ENCODE measurements around the gene CLDN10.

CLDN10 gene

DNA sequence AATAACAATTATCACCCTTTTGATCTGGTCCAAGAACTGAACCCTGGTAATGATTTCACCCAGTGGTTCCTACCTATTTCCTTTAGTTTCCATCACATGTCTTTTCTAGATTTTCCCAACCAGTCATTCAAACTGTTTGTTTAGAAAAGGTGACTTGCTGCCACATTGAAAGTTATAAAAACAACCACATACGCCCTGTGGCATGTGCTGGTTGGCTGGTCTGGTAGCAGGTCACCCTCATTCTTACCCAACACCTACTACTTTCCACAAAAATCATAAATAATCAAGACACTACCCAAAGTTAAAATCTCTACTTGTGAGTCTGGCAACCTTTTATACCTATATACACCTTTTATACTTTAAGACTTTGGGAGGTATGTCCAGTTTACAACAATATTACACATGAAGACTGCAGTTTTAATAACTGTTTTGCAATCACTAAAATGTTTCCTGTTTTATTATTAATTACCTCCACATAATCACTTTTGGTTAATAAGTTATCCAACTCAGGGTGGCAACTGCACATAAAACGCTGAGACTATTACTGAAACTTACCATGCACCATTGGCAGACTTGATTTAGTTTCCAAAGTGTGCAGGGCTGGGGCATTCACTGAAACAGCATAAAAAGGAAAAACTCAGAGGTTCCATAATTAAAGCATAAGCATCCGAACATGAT lies 53.1 kb downstream of the CLDN10 start:
- H3K4me3 ChIP-seq (ENCODE audit: low read depth, low read length), result no peak overlapping the region
- TF ChIP-seq CTCF (IDR thresholded peaks at IDR 0.05; ENCODE audit: insufficient read depth, low read length, missing control alignments), result no peak
- CTCF ChIA-PET, result no interaction called here
- DNase-seq (ENCODE audit: low read depth, low spot score), result no peak
- POLR2A ChIA-PET, result no interaction called here

DNA sequence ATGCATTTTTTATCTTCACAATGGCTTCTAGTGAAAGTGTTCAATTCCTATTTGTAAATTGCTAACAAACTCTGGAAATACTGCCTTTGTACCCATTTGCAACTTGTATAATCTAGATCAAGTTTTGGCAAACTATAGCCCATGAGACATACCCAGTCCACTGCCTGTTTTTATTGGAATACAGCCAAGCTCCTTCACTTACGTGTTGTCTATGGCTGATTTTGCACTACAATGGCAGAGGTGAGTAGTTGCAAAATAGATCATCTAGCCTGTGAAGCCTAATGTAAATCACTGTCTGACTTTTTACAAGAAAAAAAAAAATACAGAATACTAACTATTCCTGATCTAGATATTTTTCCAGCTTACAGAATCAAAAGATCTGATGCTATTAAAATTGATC lies 54.8 kb downstream of the CLDN10 start:
- DNase-seq (ENCODE audit: low read depth, low spot score), result no peak
- POLR2A ChIA-PET, result no interaction called here
- no peak overlapping the region for H3K4me3 ChIP-seq (ENCODE audit: low read depth, low read length)
- no peak for TF ChIP-seq CTCF (IDR thresholded peaks at IDR 0.05; ENCODE audit: insufficient read depth, low read length, missing control alignments)
- CTCF ChIA-PET, result interaction anchor here (1.1 to 2.2 kb wide), 4 partner anchors 15 to 227 kb away, joined by 3 to 10 read pairs (median 6); no protein-coding TSS in a partner anchor

DNA sequence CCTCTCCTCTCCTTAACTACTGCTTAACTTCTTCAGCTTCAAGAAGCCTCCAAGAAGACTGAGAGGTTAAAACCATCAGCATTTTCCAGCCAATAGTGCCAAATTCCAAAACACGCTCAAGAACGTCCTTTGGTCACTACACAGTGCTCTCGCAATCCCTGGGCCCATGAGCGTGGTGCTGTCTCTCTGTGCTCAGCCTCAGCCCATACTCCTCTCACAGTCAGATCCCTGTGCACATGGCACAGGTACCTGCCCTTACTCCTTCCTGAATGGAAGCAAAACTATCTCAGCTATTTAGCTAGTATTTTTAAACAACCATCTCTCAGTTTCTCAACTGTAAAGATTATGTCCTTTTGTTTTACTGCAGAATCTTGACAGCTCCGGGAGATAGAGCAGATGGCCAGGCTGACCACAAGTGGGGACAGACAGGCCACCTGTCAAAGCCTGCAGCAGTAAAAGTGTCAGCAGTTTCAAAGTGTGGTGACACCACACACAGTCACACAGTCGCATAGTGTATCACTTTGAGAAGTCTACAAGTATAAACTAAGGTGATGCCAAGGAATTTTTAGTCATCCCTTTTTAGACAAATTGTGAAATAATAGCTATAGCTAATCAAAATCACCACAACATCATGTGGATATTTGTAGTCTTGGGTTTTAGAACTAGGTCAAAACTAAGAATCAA lies 56.3 kb downstream of the CLDN10 start:
- DNase-seq (ENCODE audit: low read depth, low spot score), result no peak
- no peak for TF ChIP-seq CTCF (IDR thresholded peaks at IDR 0.05; ENCODE audit: insufficient read depth, low read length, missing control alignments)
- POLR2A ChIA-PET, result interaction anchor here (0.6 to 0.8 kb wide), 2 partner anchors 24 to 234 kb away, joined by 3 read pairs; no protein-coding TSS in a partner anchor
- H3K4me3 ChIP-seq (ENCODE audit: low read depth, low read length), result no peak overlapping the region
- CTCF ChIA-PET, result interaction anchor here (0.8 to 3.4 kb wide), 6 partner anchors 13 to 225 kb away, joined by 3 to 22 read pairs (median 8); no protein-coding TSS in a partner anchor

GRCh38 chr13:95614641-95615245 lies 62.2 kb downstream of the CLDN10 start:
- ChIA-PET CTCF (interaction anchor here (1.2 to 5.1 kb wide), 2 partner anchors 9 to 219 kb away, joined by 3 to 38 read pairs; no protein-coding TSS in a partner anchor), POLR2A (no interaction called here)
- H3K4me3 ChIP-seq (ENCODE audit: low read depth, low read length), result no peak overlapping the region
- TF ChIP-seq CTCF (IDR thresholded peaks at IDR 0.05; ENCODE audit: insufficient read depth, low read length, missing control alignments), result no peak
- no peak for DNase-seq (ENCODE audit: low read depth, low spot score)

GRCh38 chr13:95615539-95615938 lies 63.0 kb downstream of the CLDN10 start:
- CTCF ChIA-PET, result interaction anchor here (1.0 to 5.1 kb wide), 6 partner anchors 9 to 218 kb away, joined by 3 to 38 read pairs (median 4); no protein-coding TSS in a partner anchor
- H3K4me3 ChIP-seq (ENCODE audit: low read depth, low read length), result no peak overlapping the region
- no peak for DNase-seq (ENCODE audit: low read depth, low spot score)
- no peak for TF ChIP-seq CTCF (IDR thresholded peaks at IDR 0.05; ENCODE audit: insufficient read depth, low read length, missing control alignments)
- POLR2A ChIA-PET, result interaction anchor here (0.6 kb wide), 1 partner anchor 25 kb away, joined by 6 read pairs; no protein-coding TSS in a partner anchor
